Measurements from ENCODE around the gene ZNF570.
A peak's percentile ranks its signal among the peaks of the same experiment; 100 is the strongest.

Gene ZNF570

GRCh38 chr19:37507167-37507464 is 38.0 kb downstream of the ZNF570 start:
- ChIA-PET CTCF (no interaction called here), POLR2A (no interaction called here)
- DNase-seq (ENCODE audit: low read depth, low spot score), result no peak
- peak overlapping the region; percentile 65 for H3K4me3 ChIP-seq (ENCODE audit: low read depth, low read length)
- no peak for TF ChIP-seq CTCF (IDR thresholded peaks at IDR 0.05; ENCODE audit: insufficient read depth, low read length, missing control alignments)

GRCh38 chr19:37511186-37511585 is 42.0 kb downstream of the ZNF570 start:
- DNase-seq (ENCODE audit: low read depth, low spot score), result no peak
- CTCF ChIA-PET, result no interaction called here
- H3K4me3 ChIP-seq (ENCODE audit: low read depth, low read length), result no peak overlapping the region
- POLR2A ChIA-PET, result no interaction called here
- TF ChIP-seq CTCF (IDR thresholded peaks at IDR 0.05; ENCODE audit: insufficient read depth, low read length, missing control alignments), result no peak

GRCh38 chr19:37511821-37512220 is 42.7 kb downstream of the ZNF570 start:
- TF ChIP-seq CTCF (IDR thresholded peaks at IDR 0.05; ENCODE audit: insufficient read depth, low read length, missing control alignments), result no peak
- ChIA-PET CTCF (no interaction called here), POLR2A (no interaction called here)
- no peak for DNase-seq (ENCODE audit: low read depth, low spot score)
- H3K4me3 ChIP-seq (ENCODE audit: low read depth, low read length), result no peak overlapping the region

GRCh38 chr19:37513397-37513796 is 44.2 kb downstream of the ZNF570 start:
- TF ChIP-seq CTCF (IDR thresholded peaks at IDR 0.05; ENCODE audit: insufficient read depth, low read length, missing control alignments), result no peak
- POLR2A ChIA-PET, result interaction anchor here (0.6 kb wide), 1 partner anchor 70 kb away, joined by 3 read pairs; no protein-coding TSS in a partner anchor
- CTCF ChIA-PET, result no interaction called here
- no peak for DNase-seq (ENCODE audit: low read depth, low spot score)
- H3K4me3 ChIP-seq (ENCODE audit: low read depth, low read length), result no peak overlapping the region

- CTCF ChIA-PET, result no interaction called here
Observed at GRCh38 chr19:37519890-37520289, 50.7 kb downstream of the ZNF570 start.

GRCh38 chr19:37537391-37537947 is 68.3 kb downstream of the ZNF570 start:
- no peak for DNase-seq (ENCODE audit: low read depth, low spot score)
- POLR2A ChIA-PET, result no interaction called here
- H3K4me3 ChIP-seq (ENCODE audit: low read depth, low read length), result no peak overlapping the region
- CTCF ChIA-PET, result no interaction called here
- no peak for TF ChIP-seq CTCF (IDR thresholded peaks at IDR 0.05; ENCODE audit: insufficient read depth, low read length, missing control alignments)

More at GRCh38 chr19:37519890-37520289, 50.7 kb downstream of the ZNF570 start:
- TF ChIP-seq CTCF (IDR thresholded peaks at IDR 0.05; ENCODE audit: insufficient read depth, low read length, missing control alignments), result no peak
- H3K4me3 ChIP-seq (ENCODE audit: low read depth, low read length), result no peak overlapping the region
- POLR2A ChIA-PET, result no interaction called here
- no peak for DNase-seq (ENCODE audit: low read depth, low spot score)
